NCI-H2227 (cell line): ENCODE measurements around the gene DGKB.

ENCODE experiments used
- DNase-seq: peaks from one replicate; lab custom pipeline; 2025; ENCODE audit not compliant: unreplicated experiment; lab: John Stamatoyannopoulos, UW

DGKB gene

GRCh38 chr7:14691034-14691433 lies 211.5 kb downstream of the DGKB start:
- no peak for DNase-seq

- DNase-seq: no peak
Measured at GRCh38 chr7:14690486-14690885, 212.1 kb downstream of the DGKB start.

GRCh38 chr7:14690075-14690474 lies 212.5 kb downstream of the DGKB start:
- no peak for DNase-seq

- DNase-seq: no peak
Measured at GRCh38 chr7:14688208-14688607, 214.3 kb downstream of the DGKB start.

- no peak for DNase-seq
Measured at GRCh38 chr7:14687777-14688176, 214.8 kb downstream of the DGKB start.

- no peak for DNase-seq
Measured at GRCh38 chr7:14687241-14687640, 215.3 kb downstream of the DGKB start.

- no peak for DNase-seq
Measured at GRCh38 chr7:14685167-14685566, 217.4 kb downstream of the DGKB start.

GRCh38 chr7:14682910-14683465 lies 219.6 kb downstream of the DGKB start:
- DNase-seq: no peak

- DNase-seq: no peak
Measured at GRCh38 chr7:14676896-14677295, 225.7 kb downstream of the DGKB start.

GRCh38 chr7:14673202-14673601 lies 229.3 kb downstream of the DGKB start:
- no peak for DNase-seq

- DNase-seq: no peak
Measured at GRCh38 chr7:14666913-14667312, 235.6 kb downstream of the DGKB start.

GRCh38 chr7:14666304-14666703 lies 236.2 kb downstream of the DGKB start:
- DNase-seq: no peak

- DNase-seq: no peak
Measured at GRCh38 chr7:14639801-14640200, 262.8 kb downstream of the DGKB start.

- no peak for DNase-seq
Measured at GRCh38 chr7:14639329-14639728, 263.2 kb downstream of the DGKB start.

- no peak for DNase-seq
Measured at GRCh38 chr7:14637968-14638367, 264.6 kb downstream of the DGKB start.

GRCh38 chr7:14635955-14636354 lies 266.6 kb downstream of the DGKB start:
- DNase-seq: no peak

- no peak for DNase-seq
Measured at GRCh38 chr7:14630048-14630447, 272.5 kb downstream of the DGKB start.

GRCh38 chr7:14628516-14628915 lies 274.0 kb downstream of the DGKB start:
- DNase-seq: no peak

GRCh38 chr7:14626076-14626475 lies 276.5 kb downstream of the DGKB start:
- DNase-seq: peak; percentile 78

GRCh38 chr7:14622559-14622958 lies 280.0 kb downstream of the DGKB start:
- no peak for DNase-seq

GRCh38 chr7:14606101-14606500 lies 296.4 kb downstream of the DGKB start:
- no peak for DNase-seq

GRCh38 chr7:14604606-14605005 lies 297.9 kb downstream of the DGKB start:
- no peak for DNase-seq

- no peak for DNase-seq
Measured at GRCh38 chr7:14602851-14603250, 299.7 kb downstream of the DGKB start.
